ENCODE data around the gene CXCL10. TPM values are rescaled to one million over a fixed set of nuclear protein-coding genes. Genes with fewer than 3 reads are reported as not detected.

CXCL10 gene
- total RNA-seq, 4 donors from 2014 or later: not detected

DNA sequence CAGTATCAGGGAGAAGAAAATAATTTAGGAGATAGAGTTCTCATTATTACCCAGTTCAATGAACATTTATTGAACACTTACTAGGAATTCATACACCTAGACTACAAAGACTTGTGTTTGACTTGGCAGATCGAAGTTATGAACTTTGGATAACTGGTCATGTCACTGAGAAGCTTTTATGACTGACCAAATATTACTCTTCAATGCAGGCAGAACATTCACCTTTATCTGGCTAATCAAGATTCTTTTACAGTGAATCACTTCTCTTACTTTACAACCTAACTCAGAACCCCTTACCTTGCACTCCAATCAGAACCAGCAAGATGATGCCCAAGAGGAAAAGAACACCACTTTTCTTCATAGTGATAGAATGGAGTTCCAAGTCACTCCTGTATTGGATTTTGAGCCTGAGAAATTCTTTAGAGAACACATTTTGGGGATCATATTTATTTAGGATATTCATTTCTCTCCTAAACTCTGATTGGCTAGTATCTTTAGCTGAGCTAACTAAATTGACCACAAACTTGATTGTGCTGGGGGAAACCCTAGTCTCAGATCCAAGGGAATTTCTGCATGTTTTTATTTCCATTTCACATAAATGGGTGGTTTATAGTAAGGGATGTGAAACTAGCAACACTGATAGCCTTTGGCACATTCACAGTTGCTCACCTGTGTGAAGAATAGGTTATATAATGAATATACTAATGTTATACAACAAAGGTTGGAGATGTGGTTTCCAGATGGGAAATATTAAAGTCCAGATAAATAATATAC is 16.0 kb downstream of the CXCL10 start, which contains the start of gene CXCL9:
TSS of gene CXCL9 (minus strand) at position 421 of the 774 bp plus-strand sequence. CDS start at position 361, 60 bp downstream.
- Histone ChIP-seq H3K9me3 (no peaks in the 10 kb centered on the region), H3K36me3 (no peaks in the 10 kb centered on the region), H3K27ac (no peak within 1 kb of the TSS), H3K27me3 (no peaks in the 10 kb centered on the region), H3K4me1 (peaks cover 9% of the 10 kb centered on the region), H3K4me3 (no peak within 1 kb of the TSS)
- TF ChIP-seq, protein P1, sequence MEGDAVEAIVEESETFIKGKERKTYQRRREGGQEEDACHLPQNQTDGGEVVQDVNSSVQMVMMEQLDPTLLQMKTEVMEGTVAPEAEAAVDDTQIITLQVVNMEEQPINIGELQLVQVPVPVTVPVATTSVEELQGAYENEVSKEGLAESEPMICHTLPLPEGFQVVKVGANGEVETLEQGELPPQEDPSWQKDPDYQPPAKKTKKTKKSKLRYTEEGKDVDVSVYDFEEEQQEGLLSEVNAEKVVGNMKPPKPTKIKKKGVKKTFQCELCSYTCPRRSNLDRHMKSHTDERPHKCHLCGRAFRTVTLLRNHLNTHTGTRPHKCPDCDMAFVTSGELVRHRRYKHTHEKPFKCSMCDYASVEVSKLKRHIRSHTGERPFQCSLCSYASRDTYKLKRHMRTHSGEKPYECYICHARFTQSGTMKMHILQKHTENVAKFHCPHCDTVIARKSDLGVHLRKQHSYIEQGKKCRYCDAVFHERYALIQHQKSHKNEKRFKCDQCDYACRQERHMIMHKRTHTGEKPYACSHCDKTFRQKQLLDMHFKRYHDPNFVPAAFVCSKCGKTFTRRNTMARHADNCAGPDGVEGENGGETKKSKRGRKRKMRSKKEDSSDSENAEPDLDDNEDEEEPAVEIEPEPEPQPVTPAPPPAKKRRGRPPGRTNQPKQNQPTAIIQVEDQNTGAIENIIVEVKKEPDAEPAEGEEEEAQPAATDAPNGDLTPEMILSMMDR (IDR thresholded peaks at IDR 0.05): no peak
- TF ChIP-seq POLR2A (IDR thresholded peaks at IDR 0.05): no peak
- TF ChIP-seq EP300 (IDR thresholded peaks at IDR 0.05): no peak
- no peak for TF ChIP-seq POLR2AphosphoS5 (IDR thresholded peaks at IDR 0.05)
- 59% methylated on average over 1 of the region's 1 CpG for WGBS
- DNase-seq (ENCODE audit: low spot score in 2 of 2): no peak

DNA sequence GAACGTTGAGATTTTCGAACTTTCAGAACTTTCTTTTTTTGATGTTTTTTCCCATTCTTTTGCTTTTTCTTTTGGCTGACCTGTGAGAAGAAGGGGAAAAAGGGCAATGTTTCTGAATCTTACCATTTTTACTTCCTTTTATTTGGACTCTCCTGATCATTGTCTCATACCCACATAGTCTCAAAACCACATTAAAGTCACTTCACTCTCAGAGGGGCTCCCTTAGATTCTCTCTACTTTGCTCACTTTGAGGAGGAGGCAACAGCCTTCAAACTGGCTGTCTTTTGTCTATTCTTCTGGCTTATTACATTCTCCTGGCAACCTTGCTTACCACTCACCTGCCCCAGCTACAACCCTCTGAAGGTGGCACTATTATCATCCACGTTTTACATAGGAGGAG is 19.7 kb downstream of the CXCL10 start:
- Histone ChIP-seq H3K36me3 (no peaks in the 10 kb centered on the region), H3K27me3 (no peaks in the 10 kb centered on the region), H3K4me1 (no peaks in the 10 kb centered on the region), H3K9me3 (no peaks in the 10 kb centered on the region), H3K27ac (no peak overlapping the region), H3K4me3 (no peak overlapping the region)
- TF ChIP-seq, protein P1 (IDR thresholded peaks at IDR 0.05): no peak
- TF ChIP-seq POLR2AphosphoS5 (IDR thresholded peaks at IDR 0.05) (no peak), POLR2A (IDR thresholded peaks at IDR 0.05) (no peak)
- DNase-seq (ENCODE audit: low spot score in 2 of 2): no peak
- WGBS: 78% methylated on average over 3 of the region's 3 CpGs

DNA sequence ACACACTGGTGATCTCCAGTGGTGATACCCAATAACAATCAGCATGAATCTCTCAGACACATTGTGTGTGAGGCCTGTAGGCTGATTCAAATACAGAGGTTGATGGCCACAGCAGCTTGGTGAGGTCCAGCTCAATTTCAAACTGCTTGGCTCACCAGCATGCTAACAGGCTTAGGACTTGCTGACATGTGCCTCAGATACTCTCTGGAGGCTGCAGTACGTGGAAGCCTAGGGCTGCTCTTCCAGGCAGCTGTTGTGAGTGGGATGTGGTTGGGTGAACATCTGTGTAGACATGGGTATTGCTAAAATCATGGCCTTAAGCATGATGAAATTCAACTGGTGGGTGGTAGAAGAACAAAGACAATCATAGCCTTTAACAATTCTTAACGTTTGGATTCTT is 20.3 kb downstream of the CXCL10 start:
- H3K27me3 ChIP-seq: no peaks in the 10 kb centered on the region
- no peak for TF ChIP-seq EP300 (IDR thresholded peaks at IDR 0.05)
- H3K9me3 ChIP-seq: no peaks in the 10 kb centered on the region
- DNase-seq (ENCODE audit: low spot score in 2 of 2): no peak
- H3K36me3 ChIP-seq: no peaks in the 10 kb centered on the region
- no peak overlapping the region for H3K27ac ChIP-seq
- no peaks in the 10 kb centered on the region for H3K4me1 ChIP-seq
- 59% methylated on average over 2 of the region's 2 CpGs for WGBS
- H3K4me3 ChIP-seq: no peak overlapping the region

DNA sequence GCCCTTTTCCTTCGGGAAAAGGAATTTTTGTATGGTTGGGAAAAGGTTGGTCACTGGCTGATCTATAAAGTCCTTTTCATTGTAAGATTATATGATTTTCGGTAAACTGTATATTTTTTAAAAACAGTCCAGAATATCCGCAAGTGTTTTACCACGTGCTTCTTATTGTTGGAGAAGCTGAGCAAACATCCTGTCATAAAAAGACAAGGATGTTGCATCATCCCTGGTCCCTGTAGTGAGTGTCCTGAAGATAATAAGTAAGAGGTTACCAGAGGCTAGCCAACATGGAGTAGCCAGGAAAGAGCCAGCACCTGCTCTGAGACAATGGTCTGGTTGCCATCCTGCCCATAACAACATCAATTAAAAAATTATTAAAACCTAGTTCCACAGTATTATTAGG is 21.1 kb downstream of the CXCL10 start:
- TF ChIP-seq POLR2A (IDR thresholded peaks at IDR 0.05): no peak
- TF ChIP-seq POLR2AphosphoS5 (IDR thresholded peaks at IDR 0.05): no peak
- no peak for TF ChIP-seq EP300 (IDR thresholded peaks at IDR 0.05)
- TF ChIP-seq, protein P1 (IDR thresholded peaks at IDR 0.05): no peak
- Histone ChIP-seq H3K9me3 (no peaks in the 10 kb centered on the region), H3K4me1 (no peaks in the 10 kb centered on the region), H3K27me3 (no peaks in the 10 kb centered on the region), H3K4me3 (no peak overlapping the region), H3K27ac (no peak overlapping the region), H3K36me3 (no peaks in the 10 kb centered on the region)
- no peak for DNase-seq (ENCODE audit: low spot score in 2 of 2)
- 84% methylated on average over 4 of the region's 4 CpGs for WGBS

DNA sequence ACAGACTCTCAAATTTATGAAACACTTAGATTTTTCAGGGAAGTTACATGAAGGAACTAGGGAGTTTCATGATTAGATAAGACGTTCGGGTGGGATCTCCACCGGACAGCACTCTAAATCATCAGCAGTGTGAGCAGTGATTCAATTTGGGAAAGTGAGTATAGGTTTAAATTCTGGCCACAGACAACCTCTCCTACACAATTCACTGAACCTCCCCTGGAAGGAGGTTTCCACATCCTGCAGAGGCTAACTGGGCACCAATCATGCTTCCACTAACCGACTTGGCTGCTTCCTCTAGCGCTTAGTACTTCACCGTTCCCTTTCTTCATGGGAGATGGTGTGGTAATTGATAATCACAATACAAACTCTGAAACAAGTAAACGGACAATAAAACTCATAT is 21.6 kb downstream of the CXCL10 start:
- no peak for DNase-seq (ENCODE audit: low spot score in 2 of 2)

More for the DNA sequence above, 21.6 kb downstream of the CXCL10 start:
- WGBS: 80% methylated on average over 7 of the region's 7 CpGs
- no peaks in the 10 kb centered on the region for H3K36me3 ChIP-seq
- TF ChIP-seq POLR2AphosphoS5 (IDR thresholded peaks at IDR 0.05) (no peak), EP300 (IDR thresholded peaks at IDR 0.05) (no peak), POLR2A (IDR thresholded peaks at IDR 0.05) (no peak)
- TF ChIP-seq, protein P1 (IDR thresholded peaks at IDR 0.05): no peak
- H3K27ac ChIP-seq: no peak overlapping the region
- no peaks in the 10 kb centered on the region for H3K9me3 ChIP-seq
- no peaks in the 10 kb centered on the region for H3K4me1 ChIP-seq
- no peaks in the 10 kb centered on the region for H3K27me3 ChIP-seq
- no peak overlapping the region for H3K4me3 ChIP-seq

All from suprapubic skin (tissue), 4 donors.